ENCODE data around the gene MYO3A. TPM values are rescaled to one million over a fixed set of nuclear protein-coding genes. Genes with fewer than 3 reads are reported as not detected.

MYO3A gene
- total and polyA plus RNA-seq, 2 of the 4 experiments (the other 2 are of a cell fraction) = not detected

DNA sequence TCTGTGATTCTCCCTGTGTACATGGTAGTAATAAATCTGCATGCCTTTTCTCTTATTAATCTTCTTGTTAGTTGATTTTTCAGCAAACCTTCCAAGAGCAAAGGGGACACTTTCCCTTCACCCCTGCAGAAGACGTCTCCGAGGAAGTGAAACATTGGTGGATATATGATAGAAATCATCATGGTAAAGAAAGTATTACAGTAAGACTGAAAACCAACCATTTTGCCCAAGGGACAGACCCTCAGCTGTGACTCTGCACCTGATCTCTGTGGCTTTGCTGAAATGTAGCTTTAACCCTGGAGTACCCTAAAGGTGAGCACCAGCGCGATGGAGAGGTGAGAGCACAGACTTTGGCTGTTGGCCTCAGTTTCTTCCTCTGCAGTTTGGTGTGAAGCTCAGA, 32.8 kb upstream of the MYO3A start:
- in situ Hi-C loops (cut with MboI; ENCODE audit: low sequenced_read_pairs) = no loop called here
- Histone ChIP-seq H3K14ac (replicated peaks; ENCODE audit: low read depth, low read length) (no peak overlapping the region), H3K27ac (ENCODE audit: insufficient read depth, low read length) (no peak overlapping the region), H3K79me1 (ENCODE audit: low read depth in 1 of 2, low read length in 2 of 2) (no peaks in the 10 kb centered on the region), H3K36me3 (ENCODE audit: control insufficient read depth, insufficient read depth, low read length) (no peaks in the 10 kb centered on the region), H4K8ac (ENCODE audit: low read depth in 2 of 2, low read length in 2 of 2) (no peak overlapping the region), H3K23ac (ENCODE audit: low read depth, low read length) (no peak overlapping the region), H3K4ac (ENCODE audit: low read depth, low read length) (no peak overlapping the region), H2AK9ac (replicated peaks; ENCODE audit: low read depth, low read length, poor library complexity) (no peak overlapping the region), H3K4me3 (ENCODE audit: insufficient read depth, low read depth, low read length) (no peak overlapping the region), H2AK5ac (ENCODE audit: low read depth, low read length) (no peak overlapping the region), H3K56ac (ENCODE audit: extremely low read depth, insufficient read depth, low read length) (no peak overlapping the region), H2BK15ac (ENCODE audit: low read depth, low read length) (no peak overlapping the region), H2BK5ac (ENCODE audit: low read depth, low read length, poor library complexity, severe bottlenecking) (no peak overlapping the region), H4K91ac (ENCODE audit: insufficient read depth, low read depth, low read length) (no peak overlapping the region), H3K9me1 (ENCODE audit: insufficient read depth, low read length) (no peaks in the 10 kb centered on the region), H2BK20ac (ENCODE audit: low read depth, low read length) (no peak overlapping the region), H3K9me3 (ENCODE audit: control insufficient read depth, insufficient read depth, low read length) (peaks cover 7% of the 10 kb centered on the region), H3K9ac (ENCODE audit: low read depth, low read length) (no peak overlapping the region), H2AFZ (replicated peaks; ENCODE audit: low read length, poor library complexity) (no peak overlapping the region), H3K18ac (ENCODE audit: low read depth, low read length) (no peak overlapping the region), H3K4me1 (ENCODE audit: control insufficient read depth, insufficient read depth, low read length) (no peaks in the 10 kb centered on the region), H2BK120ac (ENCODE audit: low read depth, low read length) (no peak overlapping the region), H4K20me1 (ENCODE audit: insufficient read depth, low read length) (no peaks in the 10 kb centered on the region), H3K4me2 (ENCODE audit: low read depth, low read length) (no peak overlapping the region), H3K27me3 (ENCODE audit: control insufficient read depth, insufficient read depth, low read length) (no peaks in the 10 kb centered on the region), H4K5ac (ENCODE audit: low read depth, low read length) (no peak overlapping the region)
- no peak for DNase-seq
- intact Hi-C loops (cut with micrococcal nuclease) = no loop called here
- TF ChIP-seq NFE2L2 (IDR thresholded peaks at IDR 0.05; ENCODE audit: low read depth, low read length) = no peak
- TF ChIP-seq BHLHE40 (IDR thresholded peaks at IDR 0.05; ENCODE audit: low read depth, low read length) = no peak
- no peak for TF ChIP-seq SMC3 (IDR thresholded peaks at IDR 0.05; ENCODE audit: low read depth, low read length)
- no peak for TF ChIP-seq POLR2A (IDR thresholded peaks at IDR 0.05; ENCODE audit: low read depth, low read length)
- no peak for TF ChIP-seq RCOR1 (IDR thresholded peaks at IDR 0.05; ENCODE audit: insufficient replicate concordance, low read length)
- no peak for TF ChIP-seq MAZ (IDR thresholded peaks at IDR 0.05; ENCODE audit: borderline replicate concordance, low read depth, low read length)
- no peak for TF ChIP-seq RAD21 (IDR thresholded peaks at IDR 0.05; ENCODE audit: low read length)
- TF ChIP-seq ELK1 (IDR thresholded peaks at IDR 0.05; ENCODE audit: borderline replicate concordance, low read depth, low read length) = no peak
- no peak for TF ChIP-seq RFX5 (IDR thresholded peaks at IDR 0.05; ENCODE audit: low read depth, low read length)
- no peak for TF ChIP-seq FOS (IDR thresholded peaks at IDR 0.05; ENCODE audit: low read depth, low read length)
- TF ChIP-seq USF2 (IDR thresholded peaks at IDR 0.05; ENCODE audit: low read depth, low read length) = no peak
- no peak for TF ChIP-seq CTCF (conservative IDR thresholded peaks at IDR 0.05; ENCODE audit: low read depth, low read length)
- no peak for TF ChIP-seq CHD1 (IDR thresholded peaks at IDR 0.05; ENCODE audit: low read depth, low read length)
- BruUV-seq (replicated peaks) = no TSS peak
- ChIA-PET POLR2A (ENCODE audit: unreplicated experiment) (no interaction called here), CTCF (no interaction called here)
- 100% methylated on average over 2 of the region's 4 CpGs; no CpG with 5 or more reads in 1 of the 2 experiments for WGBS, 2 experiments (ENCODE audit: extremely low coverage in 2 of 2, insufficient read length in 1 of 2)
- no peak for ATAC-seq (ENCODE audit: low read depth)
- dilution Hi-C loops (cut with HindIII; ENCODE audit: low sequenced_read_pairs, unreplicated experiment) = no loop called here
